Measurements from ENCODE around the gene FAM177B.
"Not testable (repeated sequence)": the region's sequence is repeated elsewhere in the genome, so short reads cannot be mapped to it uniquely, and the experiment has no call there.

Gene FAM177B

GRCh38 chr1:222759451-222760035 lies 22.5 kb downstream of the FAM177B start:
- Histone ChIP-seq H3K4me3 (no peak overlapping the region), H3K27ac (no peak overlapping the region)
- TF ChIP-seq CTCF (IDR thresholded peaks at IDR 0.05): no peak
- no peak for DNase-seq (ENCODE audit: low spot score)

- no peak for DNase-seq (ENCODE audit: low spot score)
- TF ChIP-seq CTCF (IDR thresholded peaks at IDR 0.05): no peak
- Histone ChIP-seq H3K4me3 (no peak overlapping the region), H3K27ac (no peak overlapping the region)
These were observed 24.1 kb downstream of the FAM177B start for GRCh38 chr1:222761083-222761482.

- H3K4me3 ChIP-seq; H3K27ac ChIP-seq; DNase-seq (ENCODE audit: low spot score): not testable (repeated sequence)
These were observed 25.2 kb downstream of the FAM177B start for GRCh38 chr1:222762178-222762577.

- Histone ChIP-seq H3K4me3 (no peak overlapping the region), H3K27ac (no peak overlapping the region)
- no peak for DNase-seq (ENCODE audit: low spot score)
- no peak for TF ChIP-seq CTCF (IDR thresholded peaks at IDR 0.05)
These were observed 30.2 kb downstream of the FAM177B start for GRCh38 chr1:222767152-222767571.

GRCh38 chr1:222768592-222768991 lies 31.6 kb downstream of the FAM177B start:
- DNase-seq (ENCODE audit: low spot score): no peak

GRCh38 chr1:222769181-222769580 lies 32.2 kb downstream of the FAM177B start:
- Histone ChIP-seq H3K4me3 (no peak overlapping the region), H3K27ac (no peak overlapping the region)
- no peak for TF ChIP-seq CTCF (IDR thresholded peaks at IDR 0.05)
- no peak for DNase-seq (ENCODE audit: low spot score)

More at GRCh38 chr1:222768592-222768991, 31.6 kb downstream of the FAM177B start:
- Histone ChIP-seq H3K4me3 (no peak overlapping the region), H3K27ac (no peak overlapping the region)
- no peak for TF ChIP-seq CTCF (IDR thresholded peaks at IDR 0.05)

- TF ChIP-seq CTCF (IDR thresholded peaks at IDR 0.05): no peak
- H3K27ac ChIP-seq: no peak overlapping the region
These were observed 33.1 kb downstream of the FAM177B start for GRCh38 chr1:222769971-222770620.

More at GRCh38 chr1:222769971-222770620, 33.1 kb downstream of the FAM177B start:
- DNase-seq (ENCODE audit: low spot score): no peak
- H3K4me3 ChIP-seq: no peak overlapping the region
